ENCODE results near the gene OR5M3. TPM values are rescaled to one million over a fixed set of nuclear protein-coding genes. Genes with fewer than 3 reads are reported as not detected.

The OR5M3 gene
- total and polyA plus RNA-seq, 12 donors = not detected

DNA sequence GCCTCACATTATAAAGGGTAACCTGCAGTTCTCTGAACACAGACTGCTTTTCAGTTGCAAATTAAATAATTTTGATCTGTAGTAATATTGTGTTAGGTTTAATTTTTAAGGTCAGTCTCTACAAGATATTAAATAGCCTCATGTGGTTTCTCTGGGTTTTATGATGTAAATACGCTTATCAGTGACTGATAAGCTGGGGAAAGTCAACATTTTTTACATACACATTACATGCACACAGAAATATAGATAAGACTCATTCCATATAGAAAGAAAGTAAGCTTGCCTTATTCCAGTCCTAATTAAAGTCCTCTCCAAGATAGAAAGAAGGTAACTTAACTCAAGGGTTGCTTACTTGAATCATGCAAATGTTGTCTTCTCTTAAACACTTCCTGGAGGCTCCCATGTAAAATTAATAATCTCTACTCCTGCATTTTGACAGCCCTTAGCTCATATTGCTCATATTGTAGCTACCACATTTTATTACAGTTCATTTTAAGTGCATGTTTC, 1.6 kb upstream of the OR5M3 start:
- TF ChIP-seq, protein P1, sequence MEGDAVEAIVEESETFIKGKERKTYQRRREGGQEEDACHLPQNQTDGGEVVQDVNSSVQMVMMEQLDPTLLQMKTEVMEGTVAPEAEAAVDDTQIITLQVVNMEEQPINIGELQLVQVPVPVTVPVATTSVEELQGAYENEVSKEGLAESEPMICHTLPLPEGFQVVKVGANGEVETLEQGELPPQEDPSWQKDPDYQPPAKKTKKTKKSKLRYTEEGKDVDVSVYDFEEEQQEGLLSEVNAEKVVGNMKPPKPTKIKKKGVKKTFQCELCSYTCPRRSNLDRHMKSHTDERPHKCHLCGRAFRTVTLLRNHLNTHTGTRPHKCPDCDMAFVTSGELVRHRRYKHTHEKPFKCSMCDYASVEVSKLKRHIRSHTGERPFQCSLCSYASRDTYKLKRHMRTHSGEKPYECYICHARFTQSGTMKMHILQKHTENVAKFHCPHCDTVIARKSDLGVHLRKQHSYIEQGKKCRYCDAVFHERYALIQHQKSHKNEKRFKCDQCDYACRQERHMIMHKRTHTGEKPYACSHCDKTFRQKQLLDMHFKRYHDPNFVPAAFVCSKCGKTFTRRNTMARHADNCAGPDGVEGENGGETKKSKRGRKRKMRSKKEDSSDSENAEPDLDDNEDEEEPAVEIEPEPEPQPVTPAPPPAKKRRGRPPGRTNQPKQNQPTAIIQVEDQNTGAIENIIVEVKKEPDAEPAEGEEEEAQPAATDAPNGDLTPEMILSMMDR (IDR thresholded peaks at IDR 0.05) = no peak
- no peaks in the 10 kb centered on the region for H3K27me3 ChIP-seq
- intact Hi-C loops (cut with DNase I) = no loop called here
- WGBS, 2 donors = 49 to 54% methylated on average over 1 of the region's 1 CpG
- peaks cover 0 to 3% (median 0%) of the 10 kb centered on the region in 11 donors for H3K9me3 ChIP-seq
- H3K36me3 ChIP-seq = no peaks in the 10 kb centered on the region
- H3K4me3 ChIP-seq = no peak overlapping the region
- no peaks in the 10 kb centered on the region for H3K4me1 ChIP-seq
- no peak for DNase-seq
- H3K27ac ChIP-seq = no peak overlapping the region
- ATAC-seq = no peak

DNA sequence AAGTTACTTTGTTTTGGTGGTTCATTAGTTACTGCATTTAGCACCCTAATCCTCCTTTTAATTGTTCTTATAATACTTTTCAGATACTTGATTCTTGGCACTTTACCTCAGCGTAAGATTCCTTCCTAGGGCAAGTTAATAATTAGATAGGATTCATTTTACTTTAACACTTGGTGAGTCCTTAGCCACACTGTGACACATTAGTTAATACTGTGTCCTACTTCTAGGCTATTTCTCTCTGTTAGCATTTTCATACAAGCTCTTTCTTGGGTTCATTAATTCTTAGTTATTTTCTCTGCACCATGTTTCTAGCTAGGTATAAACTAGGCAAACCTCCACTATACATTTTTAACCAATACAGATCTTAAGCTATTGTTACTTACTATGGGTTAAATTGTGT, 16.1 kb downstream of the OR5M3 start:
- Histone ChIP-seq H3K36me3 (no peaks in the 10 kb centered on the region), H3K27me3 (no peaks in the 10 kb centered on the region), H3K4me3 (no peak overlapping the region), H3K4me1 (no peaks in the 10 kb centered on the region), H3K9me3 (no peaks in the 10 kb centered on the region), H3K27ac (no peak overlapping the region)
- TF ChIP-seq, protein P1 (IDR thresholded peaks at IDR 0.05) = no peak
- WGBS, 2 donors = 89% methylated on average over 1 of the region's 1 CpG
- DNase-seq = no peak
- intact Hi-C loops (cut with DNase I) = no loop called here
- ATAC-seq = no peak

DNA sequence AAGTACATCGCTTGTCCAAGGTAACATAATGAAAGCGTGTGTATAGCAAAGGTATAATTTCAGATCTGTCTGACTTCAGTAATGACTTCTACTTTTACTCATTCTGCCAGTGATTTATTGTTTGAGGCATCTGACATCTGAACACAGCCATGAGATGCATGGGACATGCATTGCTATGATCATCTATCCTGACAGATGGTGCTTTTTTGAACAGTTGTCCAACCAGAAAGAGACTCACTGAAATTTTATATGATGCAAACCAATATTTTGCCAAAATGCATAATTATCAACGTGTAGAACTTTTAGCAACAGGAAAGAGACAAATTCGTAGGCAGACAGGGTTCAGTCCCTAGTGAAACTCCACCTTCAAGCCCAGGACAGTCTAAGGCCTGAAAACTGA, 19.6 kb downstream of the OR5M3 start:
- WGBS, 2 donors = 62 to 67% methylated on average over 4 of the region's 4 CpGs
- Histone ChIP-seq H3K9me3 (peaks cover 0 to 3% (median 0%) of the 10 kb centered on the region in 11 donors), H3K4me1 (no peaks in the 10 kb centered on the region), H3K4me3 (no peak overlapping the region), H3K27ac (no peak overlapping the region), H3K36me3 (no peaks in the 10 kb centered on the region), H3K27me3 (no peaks in the 10 kb centered on the region)
- intact Hi-C loops (cut with DNase I) = no loop called here
- ATAC-seq = no peak
- TF ChIP-seq, protein P1 (IDR thresholded peaks at IDR 0.05) = no peak
- no peak for DNase-seq

Other genes with a start within 250 kb of the OR5M3 start
- gene OR5T2, start 239.1 kb downstream of the OR5M3 start, total RNA-seq = not detected
- gene OR5T2, start 239.1 kb downstream of the OR5M3 start, polyA plus RNA-seq = not detected
- not detected for gene OR5T3, start 221.1 kb downstream of the OR5M3 start, total RNA-seq
- gene OR5T3, start 221.1 kb downstream of the OR5M3 start, polyA plus RNA-seq = not detected
- gene OR5T1, start 199.2 kb downstream of the OR5M3 start, total RNA-seq = not detected
- not detected for gene OR5T1, start 199.2 kb downstream of the OR5M3 start, polyA plus RNA-seq
- gene OR8H1, start 181.1 kb downstream of the OR5M3 start, total RNA-seq = not detected
- not detected for gene OR8H1, start 181.1 kb downstream of the OR5M3 start, polyA plus RNA-seq
- not detected for gene OR8K3, start 158.2 kb downstream of the OR5M3 start, total RNA-seq
- not detected for gene OR8K3, start 158.2 kb downstream of the OR5M3 start, polyA plus RNA-seq
- gene OR8K1, start 127.3 kb downstream of the OR5M3 start, total RNA-seq = not detected
- not detected for gene OR8K1, start 127.3 kb downstream of the OR5M3 start, polyA plus RNA-seq
- not detected for gene OR8J1, start 119.1 kb downstream of the OR5M3 start, total RNA-seq
- gene OR8J1, start 119.1 kb downstream of the OR5M3 start, polyA plus RNA-seq = not detected
- not detected for gene OR8U1, start 97.7 kb downstream of the OR5M3 start, total RNA-seq
- not detected for gene OR8U1, start 97.7 kb downstream of the OR5M3 start, polyA plus RNA-seq
- gene OR5AL1, start 60.7 kb downstream of the OR5M3 start, total RNA-seq = not detected
- gene OR5AL1, start 60.7 kb downstream of the OR5M3 start, polyA plus RNA-seq = not detected
- not detected for gene OR5M8, start 18.0 kb upstream of the OR5M3 start, total RNA-seq
- gene OR5M8, start 18.0 kb upstream of the OR5M3 start, polyA plus RNA-seq = not detected
- gene OR5M11, start 69.9 kb upstream of the OR5M3 start, total RNA-seq = not detected
- gene OR5M11, start 69.9 kb upstream of the OR5M3 start, polyA plus RNA-seq = not detected
- gene OR5M10, start 104.4 kb upstream of the OR5M3 start, total RNA-seq = not detected
- gene OR5M10, start 104.4 kb upstream of the OR5M3 start, polyA plus RNA-seq = not detected
- not detected for gene OR5M1, start 141.5 kb upstream of the OR5M3 start, total RNA-seq
- not detected for gene OR5M1, start 141.5 kb upstream of the OR5M3 start, polyA plus RNA-seq
- not detected for gene OR5AP2, start 169.1 kb upstream of the OR5M3 start, total RNA-seq
- not detected for gene OR5AP2, start 169.1 kb upstream of the OR5M3 start, polyA plus RNA-seq
- gene OR5AR1, start 190.3 kb upstream of the OR5M3 start, total RNA-seq = not detected
- not detected for gene OR5AR1, start 190.3 kb upstream of the OR5M3 start, polyA plus RNA-seq
- not detected for gene OR9G1, start 225.7 kb upstream of the OR5M3 start, total RNA-seq
- gene OR9G1, start 225.7 kb upstream of the OR5M3 start, polyA plus RNA-seq = not detected

All from heart right ventricle (tissue), 16 donors.